H9 (cell line): Measurements from ENCODE around the gene UNC79. TPM values are rescaled to one million over a fixed set of nuclear protein-coding genes. Genes with fewer than 3 reads are reported as not detected.

ENCODE experiments used
- DNase-seq: peaks from one replicate; pipeline ENCODE4 v3.0.0-alpha.2; 2017
- H2AFZ ChIP-seq: one replicate; pipeline ENCODE4 v1.6.1; 2013; ENCODE audit warnings: mild to moderate bottlenecking, low read length, control low read depth, moderate library complexity
- H2AK5ac ChIP-seq: 2 replicates; pipeline ENCODE4 v1.6.1; 2013; ENCODE audit warnings: low read length, control low read depth, mixed read lengths; ENCODE audit not compliant: insufficient read length
- H2BK120ac ChIP-seq: one replicate; pipeline ENCODE4 v1.6.1; 2013; ENCODE audit warnings: low read depth, mild to moderate bottlenecking, low read length, control low read depth, inconsistent platforms; ENCODE audit not compliant: poor library complexity, severe bottlenecking
- H2BK12ac ChIP-seq: 2 replicates; pipeline ENCODE4 v1.6.1; 2013; ENCODE audit warnings: low read length, control low read depth, mixed read lengths, low read depth; ENCODE audit not compliant: insufficient read length
- H2BK15ac ChIP-seq: 2 replicates; pipeline ENCODE4 v1.6.1; 2013; ENCODE audit warnings: low read depth, low read length, control low read depth
- H2BK20ac ChIP-seq: one replicate; pipeline ENCODE4 v1.6.1; 2013; ENCODE audit warnings: low read depth, mild to moderate bottlenecking, low read length, control low read depth, inconsistent platforms; ENCODE audit not compliant: poor library complexity, severe bottlenecking
- H2BK5ac ChIP-seq: 2 replicates; pipeline ENCODE4 v1.6.1; 2013; ENCODE audit warnings: low read length, control low read depth, mixed read lengths; ENCODE audit not compliant: insufficient read length
- H3K14ac ChIP-seq: 2 replicates; pipeline ENCODE4 v1.6.1; 2013; ENCODE audit warnings: low read length, control low read depth; ENCODE audit not compliant: insufficient read depth
- H3K18ac ChIP-seq: 2 replicates; pipeline ENCODE4 v1.6.1; 2013; ENCODE audit warnings: low read depth, mild to moderate bottlenecking, mixed read lengths, low read length, control low read depth; ENCODE audit not compliant: insufficient read length
- H3K23ac ChIP-seq: 2 replicates; pipeline ENCODE4 v1.6.1; 2013; ENCODE audit warnings: low read length, control low read depth, mixed read lengths, low read depth; ENCODE audit not compliant: insufficient read length
- H3K23me2 ChIP-seq: 2 replicates; pipeline ENCODE4 v1.6.1; 2013; ENCODE audit warnings: low read depth, mild to moderate bottlenecking, mixed read lengths, low read length, control low read depth; ENCODE audit not compliant: insufficient read length, poor library complexity, severe bottlenecking
- H3K27ac ChIP-seq: 2 replicates; pipeline ENCODE4 v1.5.1; 2013; ENCODE audit warnings: low read length, control low read depth, mixed read lengths, low read depth; ENCODE audit not compliant: insufficient read length
- H3K27me3 ChIP-seq: 2 replicates; pipeline ENCODE4 v1.6.1; 2013; ENCODE audit warnings: low read length, control low read depth, inconsistent platforms; ENCODE audit not compliant: insufficient read depth
- H3K4ac ChIP-seq: 2 replicates; pipeline ENCODE4 v1.6.1; 2013; ENCODE audit warnings: low read depth, mild to moderate bottlenecking, control low read depth, inconsistent platforms, low read length, moderate library complexity
- H3K4me1 ChIP-seq: 2 replicates; pipeline ENCODE4 v1.6.1; 2013; ENCODE audit warnings: low read length, control low read depth, inconsistent platforms; ENCODE audit not compliant: insufficient read depth
- H3K4me2 ChIP-seq: 2 replicates; pipeline ENCODE4 v1.6.1; 2013; ENCODE audit warnings: low read length, control low read depth, mixed read lengths; ENCODE audit not compliant: insufficient read length, insufficient read depth
- H3K56ac ChIP-seq: 2 replicates; pipeline ENCODE4 v1.6.1; 2013; ENCODE audit warnings: low read depth, mild to moderate bottlenecking, mixed read lengths, low read length, control low read depth; ENCODE audit not compliant: insufficient read length
- H3K79me1 ChIP-seq: 2 replicates; pipeline ENCODE4 v1.6.1; 2013; ENCODE audit warnings: low read depth, mild to moderate bottlenecking, moderate library complexity, low read length, control low read depth, inconsistent platforms; ENCODE audit not compliant: insufficient read depth, poor library complexity, severe bottlenecking
- H3K79me2 ChIP-seq: 2 replicates; pipeline ENCODE4 v1.6.1; 2013; ENCODE audit warnings: low read length, control low read depth, inconsistent platforms; ENCODE audit not compliant: insufficient read depth
- H3K9ac ChIP-seq: 2 replicates; pipeline ENCODE4 v1.6.1; 2013; ENCODE audit warnings: low read length, control low read depth, mixed read lengths; ENCODE audit not compliant: insufficient read length; ENCODE audit errors: extremely low read depth
- H3K9me3 ChIP-seq: one replicate; pipeline ENCODE4 v1.6.1; 2013; ENCODE audit warnings: low read depth, low read length, inconsistent platforms; ENCODE audit not compliant: control insufficient read depth
- H3T11ph ChIP-seq: one replicate; pipeline ENCODE4 v1.6.1; 2013; ENCODE audit warnings: mild to moderate bottlenecking, low read length, control low read depth, inconsistent platforms
- H4K20me1 ChIP-seq: one replicate; pipeline ENCODE4 v1.6.1; 2013; ENCODE audit not compliant: control insufficient read depth, insufficient read length, insufficient read depth
- H4K5ac ChIP-seq: 2 replicates; pipeline ENCODE4 v1.6.1; 2013; ENCODE audit warnings: low read depth, mild to moderate bottlenecking, mixed read lengths, low read length, control low read depth; ENCODE audit not compliant: insufficient read length
- H4K8ac ChIP-seq: replicated peaks from 2 replicates; pipeline ENCODE4 v1.6.1; 2013; ENCODE audit warnings: low read length, control low read depth, mixed read lengths, low read depth; ENCODE audit not compliant: insufficient read length
- H4K91ac ChIP-seq: 2 replicates; pipeline ENCODE4 v1.6.1; 2013; ENCODE audit warnings: low read depth, mild to moderate bottlenecking, moderate library complexity, mixed read lengths, low read length, control low read depth; ENCODE audit not compliant: insufficient read length
- H3K27ac Mint-ChIP-seq, 3 experiments: 2 replicates in 2 of 3; 3 replicates in 1 of 3; pipeline ENCODE4 v1.8.0; 2020 to 2021; ENCODE audit warnings: mixed read lengths in 3 of 3, mild to moderate bottlenecking in 1 of 3, moderate library complexity in 1 of 3
- H3K27me3 Mint-ChIP-seq: 2 replicates; pipeline ENCODE4 v1.8.0; 2021; ENCODE audit warnings: low read depth, mild to moderate bottlenecking, moderate library complexity, mixed read lengths
- H3K36me3 Mint-ChIP-seq, 3 experiments: 2 replicates in 2 of 3; 3 replicates in 1 of 3; pipeline ENCODE4 v1.8.0; 2020 to 2021; ENCODE audit warnings: low read depth in 3 of 3, mixed read lengths in 3 of 3; ENCODE audit not compliant: insufficient read depth in 1 of 3
- H3K4me1 Mint-ChIP-seq, 2 experiments: 2 replicates each; pipeline ENCODE4 v1.8.0; 2020; ENCODE audit warnings: mixed read lengths in 2 of 2
- H3K4me3 Mint-ChIP-seq, 2 experiments: 2 replicates in 1 of 2; 3 replicates in 1 of 2; pipeline ENCODE4 v1.8.0; 2020 to 2021; ENCODE audit warnings: mild to moderate bottlenecking in 2 of 2, mixed read lengths in 2 of 2, moderate library complexity in 1 of 2
- H3K9me3 Mint-ChIP-seq, 2 experiments: 2 replicates in 1 of 2; 3 replicates in 1 of 2; pipeline ENCODE4 v1.8.0; 2020; ENCODE audit warnings: mild to moderate bottlenecking in 2 of 2, mixed read lengths in 2 of 2, moderate library complexity in 1 of 2
- CTCF ChIP-seq: fragments of 200-600 bp; sonication (generic); conservative IDR thresholded peaks from 3 replicates; pipeline ENCODE4 v1.8.0; 2021; ENCODE audit warnings: antibody characterized with exemption, mild to moderate bottlenecking
- WGBS: extraction: QIAGEN DNeasy Blood & Tissue Kit; methylation state at CpG from one replicate; pipeline ENCODE4 v1.1.7; 2013; ENCODE audit warnings: missing lambda C conversion rate, low lambda C conversion rate, mixed read lengths; ENCODE audit not compliant: insufficient read length; ENCODE audit errors: extremely low coverage; 5-methylcytosine and 5-hydroxymethylcytosine counted together
- total RNA-seq: library from RNA; stranded (reverse); gene quantifications from 2 replicates; pipeline ENCODE4 v1.2.1, GENCODE V29; 2021

The UNC79 gene
- total RNA-seq, 1 experiment from 2014 or later = 3.0 TPM

GRCh38 chr14:93685121-93685895 is 254.6 kb downstream of the UNC79 start:
- Mint-ChIP-seq H3K9me3 (no peaks in the 10 kb centered on the region), H3K36me3 (peaks cover 0 to 4% (median 2%) of the 10 kb centered on the region in 3 experiments; a peak in 5 of 7 replicates), H3K4me3 (no peak overlapping the region), H3K4me1 (peaks cover 57 to 61% of the 10 kb centered on the region in 2 experiments), H3K27ac (no peak overlapping the region), H3K27me3 (no peaks in the 10 kb centered on the region)
- Histone ChIP-seq H2BK20ac (no peak overlapping the region), H2AFZ (no peak overlapping the region), H3K9ac (no peak overlapping the region), H4K5ac (no peak overlapping the region), H3K4me1 (peaks cover 24% of the 10 kb centered on the region), H3K23me2 (no peaks in the 10 kb centered on the region), H3K27ac (no peak overlapping the region), H3K27me3 (no peaks in the 10 kb centered on the region), H2BK12ac (no peak overlapping the region), H2BK5ac (no peak overlapping the region), H3K79me1 (no peaks in the 10 kb centered on the region), H3K79me2 (no peaks in the 10 kb centered on the region), H3K23ac (no peak overlapping the region), H2AK5ac (no peak overlapping the region), H3K14ac (no peak overlapping the region), H3T11ph (no peak overlapping the region), H3K56ac (no peak overlapping the region), H3K9me3 (no peaks in the 10 kb centered on the region), H4K91ac (no peak overlapping the region), H4K8ac (no peak overlapping the region), H2BK15ac (no peak overlapping the region), H3K4ac (no peak overlapping the region), H2BK120ac (no peak overlapping the region), H4K20me1 (no peaks in the 10 kb centered on the region), H3K4me2 (no peak overlapping the region), H3K18ac (no peak overlapping the region)
- WGBS = no CpG with 5 or more reads among the region's 13 CpGs
- DNase-seq = no peak
- TF ChIP-seq CTCF = no peak
